Osteoblast (primary cell): ENCODE results near the gene SAYSD1. TPM values are rescaled to one million over a fixed set of nuclear protein-coding genes. Genes with fewer than 3 reads are reported as not detected.

Source experiments
- DNase-seq: peaks from one replicate; pipeline ENCODE4 v3.0.0; 2011; ENCODE audit warnings: low spot score, mixed read lengths; ENCODE audit not compliant: insufficient read length; ENCODE audit errors: missing footprints
- H2AFZ ChIP-seq: 2 replicates; pipeline ENCODE4 v1.6.0; 2011; ENCODE audit warnings: mild to moderate bottlenecking, low read length
- H3K27ac ChIP-seq: 2 replicates; pipeline ENCODE4 v1.5.1; 2011; ENCODE audit warnings: mild to moderate bottlenecking, low read depth, low read length, moderate library complexity
- H3K27me3 ChIP-seq: 2 replicates; pipeline ENCODE4 v1.6.0; 2012; ENCODE audit warnings: mild to moderate bottlenecking, control low read depth, inconsistent platforms, low read length, moderate library complexity; ENCODE audit not compliant: insufficient read depth
- H3K36me3 ChIP-seq: 2 replicates; pipeline ENCODE4 v1.5.1; 2011; ENCODE audit warnings: mild to moderate bottlenecking, low read length, control low read depth, moderate library complexity; ENCODE audit not compliant: insufficient read depth
- H3K4me1 ChIP-seq: 2 replicates; pipeline ENCODE4 v1.5.1; 2011; ENCODE audit warnings: mild to moderate bottlenecking, low read length, control low read depth, moderate library complexity; ENCODE audit not compliant: insufficient read depth
- H3K4me2 ChIP-seq: 2 replicates; pipeline ENCODE4 v1.6.0; 2011; ENCODE audit warnings: mild to moderate bottlenecking, low read length; ENCODE audit not compliant: insufficient read depth
- H3K4me3 ChIP-seq: fragments of 200-600 bp; sonication (generic); 3 replicates; pipeline ENCODE4 v1.5.1; 2012; ENCODE audit warnings: mild to moderate bottlenecking, low read length, inconsistent platforms; ENCODE audit not compliant: insufficient read depth
- H3K79me2 ChIP-seq: 2 replicates; pipeline ENCODE4 v1.6.0; 2012; ENCODE audit warnings: mild to moderate bottlenecking, low read length, control low read depth, inconsistent platforms; ENCODE audit not compliant: insufficient read depth
- H3K9me3 ChIP-seq: 2 replicates; pipeline ENCODE4 v1.5.1; 2011; ENCODE audit warnings: low read depth, low read length, control low read depth
- H4K20me1 ChIP-seq: 2 replicates; pipeline ENCODE4 v1.6.0; 2012; ENCODE audit warnings: mild to moderate bottlenecking, low read length, control low read depth; ENCODE audit not compliant: insufficient read depth
- total RNA-seq: library from RNA; depleted of rRNA; stranded (reverse); fragments of >200 nt; gene quantifications from 2 replicates; pipeline ENCODE4 v1.2.3, GENCODE V29; 2012
- TF ChIP-seq, protein P1 (sequence below): IDR thresholded peaks from 2 replicates; pipeline ENCODE4 v1.5.1; 2011; ENCODE audit warnings: mild to moderate bottlenecking, low read depth, low read length, moderate library complexity; ENCODE audit errors: extremely low read depth

Gene SAYSD1
- total RNA-seq, 1 donor: 31.1 TPM

DNA sequence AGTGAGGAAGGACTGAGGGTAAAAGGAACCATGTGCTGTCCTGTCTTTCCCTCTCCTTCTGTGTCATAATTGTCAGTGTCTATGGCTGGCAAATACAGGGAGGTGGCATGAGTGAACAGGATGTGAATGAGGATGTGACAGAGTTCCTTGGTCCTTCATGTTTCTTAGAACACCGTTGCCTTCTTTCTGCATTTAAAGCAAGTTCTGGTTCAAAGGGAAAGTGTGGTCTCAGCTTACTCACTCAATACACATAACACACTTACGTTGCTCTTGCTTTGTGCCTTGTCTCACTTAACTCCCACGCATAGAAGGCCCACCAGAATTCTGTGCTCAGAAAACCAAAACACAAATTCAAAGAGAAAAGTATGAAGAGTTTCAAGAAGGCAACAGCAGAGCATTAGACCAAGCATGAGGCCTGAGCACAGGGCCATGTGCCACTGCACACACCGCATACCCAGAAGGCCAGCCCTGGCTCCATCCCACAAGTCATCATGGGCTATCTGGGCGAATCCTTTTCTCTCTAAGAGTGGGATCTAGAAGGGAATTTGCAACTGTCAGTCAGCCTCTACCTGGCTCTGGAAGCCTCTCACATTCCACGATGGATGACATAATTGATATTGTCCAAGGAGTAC is 38.9 kb upstream of the SAYSD1 start:
- no peaks in the 10 kb centered on the region for H3K79me2 ChIP-seq
- H4K20me1 ChIP-seq: no peaks in the 10 kb centered on the region
- no peak for DNase-seq
- no peaks in the 10 kb centered on the region for H3K4me1 ChIP-seq
- H3K27me3 ChIP-seq: no peaks in the 10 kb centered on the region
- TF ChIP-seq, protein P1, sequence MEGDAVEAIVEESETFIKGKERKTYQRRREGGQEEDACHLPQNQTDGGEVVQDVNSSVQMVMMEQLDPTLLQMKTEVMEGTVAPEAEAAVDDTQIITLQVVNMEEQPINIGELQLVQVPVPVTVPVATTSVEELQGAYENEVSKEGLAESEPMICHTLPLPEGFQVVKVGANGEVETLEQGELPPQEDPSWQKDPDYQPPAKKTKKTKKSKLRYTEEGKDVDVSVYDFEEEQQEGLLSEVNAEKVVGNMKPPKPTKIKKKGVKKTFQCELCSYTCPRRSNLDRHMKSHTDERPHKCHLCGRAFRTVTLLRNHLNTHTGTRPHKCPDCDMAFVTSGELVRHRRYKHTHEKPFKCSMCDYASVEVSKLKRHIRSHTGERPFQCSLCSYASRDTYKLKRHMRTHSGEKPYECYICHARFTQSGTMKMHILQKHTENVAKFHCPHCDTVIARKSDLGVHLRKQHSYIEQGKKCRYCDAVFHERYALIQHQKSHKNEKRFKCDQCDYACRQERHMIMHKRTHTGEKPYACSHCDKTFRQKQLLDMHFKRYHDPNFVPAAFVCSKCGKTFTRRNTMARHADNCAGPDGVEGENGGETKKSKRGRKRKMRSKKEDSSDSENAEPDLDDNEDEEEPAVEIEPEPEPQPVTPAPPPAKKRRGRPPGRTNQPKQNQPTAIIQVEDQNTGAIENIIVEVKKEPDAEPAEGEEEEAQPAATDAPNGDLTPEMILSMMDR: no peak
- H3K36me3 ChIP-seq: no peaks in the 10 kb centered on the region
- H3K27ac ChIP-seq: no peak overlapping the region
- no peaks in the 10 kb centered on the region for H3K9me3 ChIP-seq
- H3K4me3 ChIP-seq: no peak overlapping the region
- no peak overlapping the region for H3K4me2 ChIP-seq
- H2AFZ ChIP-seq: no peak overlapping the region

DNA sequence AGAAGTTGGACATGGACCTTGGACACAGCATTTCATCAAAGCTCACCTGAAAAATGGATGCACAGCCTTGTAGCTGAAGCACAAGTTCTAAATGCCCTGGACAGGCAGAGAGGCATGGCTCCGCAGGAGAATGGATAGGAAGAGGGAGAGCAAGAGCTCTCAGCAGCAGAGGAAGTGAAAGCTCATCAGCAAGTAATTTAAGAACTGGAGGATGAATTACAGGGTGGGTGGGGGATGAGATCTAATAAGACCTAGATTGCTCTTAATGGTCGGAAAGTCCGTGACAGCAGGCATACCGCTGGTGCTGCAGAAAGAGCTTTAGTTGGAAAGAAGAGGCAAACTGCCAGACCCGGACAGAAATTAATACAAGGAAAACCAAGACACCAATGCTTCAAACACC is 37.3 kb upstream of the SAYSD1 start:
- Histone ChIP-seq H3K4me2 (no peak overlapping the region), H3K27ac (no peak overlapping the region), H3K9me3 (no peaks in the 10 kb centered on the region), H3K4me1 (no peaks in the 10 kb centered on the region), H3K27me3 (no peaks in the 10 kb centered on the region), H3K79me2 (no peaks in the 10 kb centered on the region), H3K36me3 (no peaks in the 10 kb centered on the region), H2AFZ (no peak overlapping the region), H3K4me3 (no peak overlapping the region), H4K20me1 (no peaks in the 10 kb centered on the region)
- TF ChIP-seq, protein P1: no peak
- DNase-seq: no peak

DNA sequence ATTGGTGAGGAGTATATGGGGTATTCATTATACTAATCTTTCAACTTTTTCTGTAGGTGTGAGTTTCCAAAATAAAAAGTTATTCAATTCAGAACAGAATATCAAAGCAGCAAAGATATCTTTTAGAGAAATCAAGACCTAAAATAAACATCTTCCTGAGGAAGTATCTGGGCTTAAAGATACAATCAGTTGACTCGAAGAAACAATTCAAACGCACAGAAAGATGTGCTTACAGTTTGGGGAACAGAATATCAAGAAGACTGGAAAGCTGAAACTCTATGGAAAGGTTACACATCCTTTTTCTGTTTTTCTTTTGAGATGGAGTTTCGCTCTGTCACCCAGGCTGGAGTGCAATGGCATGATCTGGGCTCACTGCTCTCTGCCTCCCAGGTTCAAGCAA is 36.2 kb upstream of the SAYSD1 start:
- no peaks in the 10 kb centered on the region for H4K20me1 ChIP-seq
- no peak overlapping the region for H3K27ac ChIP-seq
- H3K79me2 ChIP-seq: no peaks in the 10 kb centered on the region
- H3K4me1 ChIP-seq: no peaks in the 10 kb centered on the region
- H3K36me3 ChIP-seq: no peaks in the 10 kb centered on the region
- TF ChIP-seq, protein P1: no peak
- no peak overlapping the region for H2AFZ ChIP-seq
- no peak overlapping the region for H3K4me2 ChIP-seq
- no peak overlapping the region for H3K4me3 ChIP-seq
- no peak for DNase-seq
- H3K9me3 ChIP-seq: no peaks in the 10 kb centered on the region
- H3K27me3 ChIP-seq: no peaks in the 10 kb centered on the region

DNA sequence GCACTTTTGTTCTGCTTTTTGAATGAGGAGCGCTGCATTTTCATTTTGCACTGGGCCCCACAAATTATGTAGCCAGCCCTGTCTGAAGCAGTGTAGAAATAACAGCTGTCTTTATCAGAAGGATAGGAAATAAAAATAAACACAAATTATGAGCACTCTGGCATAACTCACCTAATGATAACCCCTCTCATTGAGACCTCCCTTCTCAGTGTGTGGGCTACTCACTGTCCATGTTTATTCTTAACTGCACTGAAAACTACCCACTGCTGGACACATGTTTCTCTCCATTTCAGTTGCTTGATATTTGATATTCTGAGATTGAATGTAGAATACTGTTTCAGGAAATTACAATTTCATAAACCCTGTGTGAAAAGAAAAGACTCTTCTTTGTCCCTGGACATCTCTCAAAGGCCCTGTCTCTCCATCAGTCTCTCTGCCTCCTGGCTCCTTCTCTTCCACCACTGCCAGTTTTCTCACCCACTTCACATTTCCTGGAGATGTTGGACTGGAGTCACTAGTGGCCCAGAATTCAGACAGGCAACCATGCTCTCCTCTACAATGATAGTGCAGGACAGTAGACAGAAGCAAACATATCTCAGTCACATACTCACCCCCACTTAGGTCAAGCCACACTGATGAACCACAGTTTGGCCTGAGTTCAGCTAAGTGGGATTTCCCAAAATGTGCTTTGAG is 29.6 kb upstream of the SAYSD1 start:
- no peaks in the 10 kb centered on the region for H3K4me1 ChIP-seq
- H3K36me3 ChIP-seq: no peaks in the 10 kb centered on the region
- no peaks in the 10 kb centered on the region for H3K9me3 ChIP-seq
- no peaks in the 10 kb centered on the region for H3K79me2 ChIP-seq
- H2AFZ ChIP-seq: no peak overlapping the region
- H3K4me3 ChIP-seq: no peak overlapping the region
- H3K4me2 ChIP-seq: no peak overlapping the region
- no peak overlapping the region for H3K27ac ChIP-seq
- TF ChIP-seq, protein P1: no peak
- H4K20me1 ChIP-seq: no peaks in the 10 kb centered on the region
- no peaks in the 10 kb centered on the region for H3K27me3 ChIP-seq
- no peak for DNase-seq
